ENCODE measurements around the gene PKN2.
A peak's percentile ranks its signal among the peaks of the same experiment; 100 is the strongest.

The PKN2 gene

GRCh38 chr1:88683541-88684481, at the start of gene PKN2:
Gene PKN2, plus strand, starts transcription at chr1:88684273. Its CDS starts 308 bp downstream, at chr1:88684581.
- DNase-seq = peak; percentile 100

- no peak for DNase-seq
Observed at GRCh38 chr1:88634538-88634937, 49.5 kb upstream of the PKN2 start.

- no peak for DNase-seq
Observed at GRCh38 chr1:88640060-88640459, 44.0 kb upstream of the PKN2 start.

GRCh38 chr1:88645886-88646285, 38.2 kb upstream of the PKN2 start:
- DNase-seq = no peak

GRCh38 chr1:88646476-88647248, 37.4 kb upstream of the PKN2 start:
- DNase-seq = no peak

- DNase-seq = peak in 2 of 3 donors; percentile 3 to 8
Observed at GRCh38 chr1:88647249-88647645, 36.8 kb upstream of the PKN2 start.

GRCh38 chr1:88647749-88648415, 36.2 kb upstream of the PKN2 start:
- DNase-seq = no peak

GRCh38 chr1:88648706-88649105, 35.4 kb upstream of the PKN2 start:
- no peak for DNase-seq

- no peak for DNase-seq
Observed at GRCh38 chr1:88649932-88650331, 34.1 kb upstream of the PKN2 start.

- DNase-seq = peak; percentile 11 to 37 (median 20)
Observed at GRCh38 chr1:88650676-88651418, 33.2 kb upstream of the PKN2 start.

GRCh38 chr1:88655140-88655539, 28.9 kb upstream of the PKN2 start:
- no peak for DNase-seq

GRCh38 chr1:88655685-88656299, 28.3 kb upstream of the PKN2 start:
- peak; percentile 33 to 70 (median 63) for DNase-seq

GRCh38 chr1:88658419-88658818, 25.7 kb upstream of the PKN2 start:
- DNase-seq = no peak

GRCh38 chr1:88659552-88659951, 24.5 kb upstream of the PKN2 start:
- DNase-seq = no peak

- DNase-seq = no peak
Observed at GRCh38 chr1:88661188-88661587, 22.9 kb upstream of the PKN2 start.

- no peak for DNase-seq
Observed at GRCh38 chr1:88661951-88662699, 21.9 kb upstream of the PKN2 start.

- DNase-seq = no peak
Observed at GRCh38 chr1:88662723-88663122, 21.4 kb upstream of the PKN2 start.

- DNase-seq = no peak
Observed at GRCh38 chr1:88668405-88668804, 15.7 kb upstream of the PKN2 start.

GRCh38 chr1:88670462-88670861, 13.6 kb upstream of the PKN2 start:
- DNase-seq = no peak

- no peak for DNase-seq
Observed at GRCh38 chr1:88673446-88673845, 10.6 kb upstream of the PKN2 start.

GRCh38 chr1:88678405-88678804, 5.7 kb upstream of the PKN2 start:
- no peak for DNase-seq

Measured in suppressor macrophage treated with lipopolysaccharide for 1 hour (primary cell).